CD14-positive monocyte (primary cell): ENCODE results near the gene REN. TPM values are rescaled to one million over a fixed set of nuclear protein-coding genes. Genes with fewer than 3 reads are reported as not detected.

Experiments used
- DNase-seq, 3 donors: peaks; one replicate each; pipeline ENCODE4 v3.0.0-alpha.2; 2011 to 2022
- H2AFZ ChIP-seq: 2 replicates; pipeline ENCODE4 v1.6.0; 2012; ENCODE audit warnings: mild to moderate bottlenecking, low read depth, low read length, inconsistent platforms; ENCODE audit not compliant: insufficient read depth, poor library complexity, severe bottlenecking
- H3K27ac ChIP-seq, 2 donors: 1 replicate in 1 of 2; 2 replicates in 1 of 2; pipeline ENCODE4 v1.5.1; 2012 to 2013; ENCODE audit warnings: low read length in 2 of 2, control low read depth in 1 of 2, inconsistent platforms in 1 of 2, low read depth in 1 of 2, mild to moderate bottlenecking in 1 of 2
- H3K27me3 ChIP-seq, 2 donors: one replicate each; pipeline versions ENCODE4 v1.6.0 to v1.6.1; 2011 to 2013; ENCODE audit warnings: low read length in 2 of 2; ENCODE audit not compliant: control insufficient read depth in 2 of 2, insufficient read depth in 2 of 2
- H3K36me3 ChIP-seq, 2 donors: replicated peaks in 1 of 2; 1 replicate in 1 of 2; 2 replicates in 1 of 2; pipeline versions ENCODE4 v1.5.1 to v1.6.1; 2012 to 2013; ENCODE audit warnings: low read length in 2 of 2, control low read depth in 1 of 2, inconsistent platforms in 1 of 2, mild to moderate bottlenecking in 1 of 2; ENCODE audit not compliant: insufficient read depth in 2 of 2, control insufficient read depth in 1 of 2
- H3K4me1 ChIP-seq, 2 donors: 1 replicate in 1 of 2; 2 replicates in 1 of 2; pipeline versions ENCODE4 v1.5.1 to v1.6.1; 2012 to 2013; ENCODE audit warnings: low read length in 2 of 2, control low read depth in 1 of 2, inconsistent platforms in 1 of 2, mild to moderate bottlenecking in 1 of 2, moderate library complexity in 1 of 2; ENCODE audit not compliant: insufficient read depth in 2 of 2, control insufficient read depth in 1 of 2
- H3K4me2 ChIP-seq: replicated peaks from 2 replicates; pipeline ENCODE3; 2012; ENCODE audit warnings: low read length, moderate library complexity, mild to moderate bottlenecking; ENCODE audit not compliant: poor library complexity, severe bottlenecking; ENCODE audit errors: extremely low read depth
- H3K4me3 ChIP-seq, 3 experiments: fragments of 200-600 bp in 1 of 3; sonication (generic) in 1 of 3; replicated peaks in 1 of 3; 1 replicate in 2 of 3; 2 replicates in 1 of 3; pipeline ENCODE4 v1.5.1; 2011 to 2013; ENCODE audit warnings: low read length in 3 of 3, mild to moderate bottlenecking in 3 of 3, control low read depth in 2 of 3, low read depth in 2 of 3, inconsistent platforms in 1 of 3, moderate library complexity in 1 of 3
- H3K79me2 ChIP-seq: 2 replicates; pipeline ENCODE4 v1.6.0; 2012; ENCODE audit warnings: mild to moderate bottlenecking, control low read depth, inconsistent platforms, low read length, moderate library complexity; ENCODE audit not compliant: insufficient read depth
- H3K9ac ChIP-seq: 2 replicates; pipeline ENCODE4 v1.6.0; 2017; ENCODE audit warnings: low read length, mild to moderate bottlenecking; ENCODE audit not compliant: insufficient read depth, poor library complexity, severe bottlenecking
- H3K9me3 ChIP-seq, 2 donors: replicated peaks in 1 of 2; 1 replicate in 1 of 2; 2 replicates in 1 of 2; pipeline versions ENCODE4 v1.5.1 to v1.6.1; 2012 to 2013; ENCODE audit warnings: low read length in 2 of 2, control low read depth in 1 of 2; ENCODE audit not compliant: control insufficient read depth in 1 of 2, insufficient read depth in 1 of 2
- H4K20me1 ChIP-seq: 2 replicates; pipeline ENCODE4 v1.6.0; 2012; ENCODE audit warnings: mild to moderate bottlenecking, low read length, control low read depth, moderate library complexity; ENCODE audit not compliant: insufficient read depth
- H3K27ac Mint-ChIP-seq, 7 donors: one replicate each; pipeline ENCODE4 v1.8.0; 2020; ENCODE audit warnings: mild to moderate bottlenecking in 7 of 7, mixed read lengths in 7 of 7, moderate library complexity in 6 of 7, inconsistent platforms in 2 of 7
- H3K27me3 Mint-ChIP-seq, 3 donors: one replicate each; pipeline ENCODE4 v1.8.0; 2021 to 2022; ENCODE audit warnings: low read depth in 3 of 3, mild to moderate bottlenecking in 3 of 3, mixed read lengths in 3 of 3, moderate library complexity in 3 of 3, inconsistent platforms in 1 of 3
- H3K36me3 Mint-ChIP-seq, 2 donors: one replicate each; pipeline ENCODE4 v1.8.0; 2020; ENCODE audit warnings: mixed read lengths in 2 of 2, inconsistent platforms in 1 of 2, mild to moderate bottlenecking in 1 of 2
- H3K4me1 Mint-ChIP-seq: one replicate; pipeline ENCODE4 v1.8.0; 2020; ENCODE audit warnings: mild to moderate bottlenecking, mixed read lengths
- H3K4me3 Mint-ChIP-seq, 2 donors: one replicate each; pipeline ENCODE4 v1.8.0; 2020; ENCODE audit warnings: mild to moderate bottlenecking in 2 of 2, mixed read lengths in 2 of 2, moderate library complexity in 1 of 2
- H3K9me3 Mint-ChIP-seq, 7 donors: one replicate each; pipeline ENCODE4 v1.8.0; 2020 to 2022; ENCODE audit warnings: mixed read lengths in 7 of 7, mild to moderate bottlenecking in 6 of 7, moderate library complexity in 6 of 7, inconsistent platforms in 2 of 7
- WGBS: methylation state at CpG from one replicate; pipeline ENCODE4 v1.1.5; 2013; ENCODE audit warnings: missing lambda C conversion rate; ENCODE audit not compliant: insufficient coverage; 5-methylcytosine and 5-hydroxymethylcytosine counted together
- intact Hi-C, 2 donors: fragments of 100-400 bp; cut with micrococcal nuclease; formaldehyde crosslinking; loops; one replicate each; pipeline versions ENCODE4 v1.15.0 to v1.15.1; 2023
- polyA plus RNA-seq, 3 donors: library from polyadenylated mRNA; depleted of rRNA in 1 of 3; unstranded in 2 of 3; stranded (reverse) in 1 of 3; fragments of 300-500 nt in 2 of 3; fragments of >200 nt in 1 of 3; fragmentation: Illumina TruSeq in 2 of 3; gene quantifications; 1 replicate in 2 of 3; 2 replicates in 1 of 3; pipeline ENCODE4 v1.2.3, GENCODE V29; 2012 to 2021
- TF ChIP-seq, protein P1 (sequence below): fragments of 200-600 bp; IDR thresholded peaks from one replicate; pipeline ENCODE4 v1.8.0; 2022; ENCODE audit warnings: antibody characterized with exemption, mild to moderate bottlenecking

The REN gene
- polyA plus RNA-seq, 3 donors = not detected

- TF ChIP-seq, protein P1, sequence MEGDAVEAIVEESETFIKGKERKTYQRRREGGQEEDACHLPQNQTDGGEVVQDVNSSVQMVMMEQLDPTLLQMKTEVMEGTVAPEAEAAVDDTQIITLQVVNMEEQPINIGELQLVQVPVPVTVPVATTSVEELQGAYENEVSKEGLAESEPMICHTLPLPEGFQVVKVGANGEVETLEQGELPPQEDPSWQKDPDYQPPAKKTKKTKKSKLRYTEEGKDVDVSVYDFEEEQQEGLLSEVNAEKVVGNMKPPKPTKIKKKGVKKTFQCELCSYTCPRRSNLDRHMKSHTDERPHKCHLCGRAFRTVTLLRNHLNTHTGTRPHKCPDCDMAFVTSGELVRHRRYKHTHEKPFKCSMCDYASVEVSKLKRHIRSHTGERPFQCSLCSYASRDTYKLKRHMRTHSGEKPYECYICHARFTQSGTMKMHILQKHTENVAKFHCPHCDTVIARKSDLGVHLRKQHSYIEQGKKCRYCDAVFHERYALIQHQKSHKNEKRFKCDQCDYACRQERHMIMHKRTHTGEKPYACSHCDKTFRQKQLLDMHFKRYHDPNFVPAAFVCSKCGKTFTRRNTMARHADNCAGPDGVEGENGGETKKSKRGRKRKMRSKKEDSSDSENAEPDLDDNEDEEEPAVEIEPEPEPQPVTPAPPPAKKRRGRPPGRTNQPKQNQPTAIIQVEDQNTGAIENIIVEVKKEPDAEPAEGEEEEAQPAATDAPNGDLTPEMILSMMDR = no peak
- no peaks in the 10 kb centered on the region for H3K4me1 ChIP-seq
- no peaks in the 10 kb centered on the region for H3K27me3 ChIP-seq
- Mint-ChIP-seq H3K27ac (no peak overlapping the region), H3K27me3 (peaks cover 0 to 3% (median 1%) of the 10 kb centered on the region in 3 donors), H3K4me3 (no peak overlapping the region), H3K4me1 (peaks cover 4% of the 10 kb centered on the region), H3K36me3 (no peaks in the 10 kb centered on the region), H3K9me3 (peaks cover 10 to 33% (median 26%) of the 10 kb centered on the region in 7 donors)
- H3K9me3 ChIP-seq = peaks cover 18 to 26% of the 10 kb centered on the region in 2 donors
- no peaks in the 10 kb centered on the region for H3K79me2 ChIP-seq
- no peaks in the 10 kb centered on the region for H4K20me1 ChIP-seq
- peak in 1 of 3 donors; percentile 30 for DNase-seq
- WGBS = no CpG with 5 or more reads among the region's 4 CpGs
- H2AFZ ChIP-seq = no peak overlapping the region
- no peaks in the 10 kb centered on the region for H3K36me3 ChIP-seq
- H3K9ac ChIP-seq = no peak overlapping the region
- no peak overlapping the region for H3K27ac ChIP-seq
- intact Hi-C loops = no loop called here
- H3K4me3 ChIP-seq = no peak overlapping the region
- H3K4me2 ChIP-seq = no peak overlapping the region
These were observed 5.6 kb upstream of the REN start for GRCh38 chr1:204171751-204172178.

DNA sequence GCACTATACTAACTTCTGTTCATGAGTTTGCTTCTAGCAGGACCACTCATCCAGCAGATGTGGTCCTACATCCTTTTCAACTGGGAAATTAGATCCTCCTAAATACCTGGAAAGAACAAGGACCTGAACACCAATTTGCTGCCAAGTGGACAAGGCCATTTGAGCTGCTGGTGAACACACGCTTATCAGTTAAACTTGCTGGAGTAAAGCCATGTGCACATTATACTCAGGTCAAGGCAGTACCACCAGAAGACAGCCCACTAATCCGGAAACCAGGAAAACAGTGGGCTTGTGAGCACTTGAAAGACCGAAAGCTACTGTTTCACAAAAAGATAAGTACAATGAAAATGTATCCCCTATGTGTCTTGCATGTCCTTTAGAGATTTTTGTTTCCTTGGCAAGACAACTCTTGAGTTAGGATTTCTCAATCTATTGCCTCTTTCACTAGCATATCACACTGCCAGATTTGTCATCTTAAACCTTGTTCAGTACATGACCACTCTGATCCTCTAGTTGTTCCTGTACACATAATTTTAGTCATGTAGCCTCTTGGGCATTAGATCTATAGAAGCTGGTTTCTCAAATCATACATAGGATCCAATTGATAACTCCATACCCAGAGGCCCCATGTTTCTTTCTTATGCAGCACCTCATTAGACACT, 4.5 kb upstream of the REN start:
- H3K36me3 ChIP-seq = no peaks in the 10 kb centered on the region
- peaks cover 1 to 6% (median 3%) of the 10 kb centered on the region in 3 donors for H3K27me3 Mint-ChIP-seq
- no peaks in the 10 kb centered on the region for H3K4me1 ChIP-seq
- H3K4me3 Mint-ChIP-seq = no peak overlapping the region
- H3K9me3 ChIP-seq = peaks cover 18 to 26% of the 10 kb centered on the region in 2 donors
- no peaks in the 10 kb centered on the region for H3K36me3 Mint-ChIP-seq
- no peaks in the 10 kb centered on the region for H3K27me3 ChIP-seq
- TF ChIP-seq, protein P1 = no peak
- H3K9ac ChIP-seq = no peak overlapping the region
- peaks cover 4% of the 10 kb centered on the region for H3K4me1 Mint-ChIP-seq
- no peak for DNase-seq
- intact Hi-C loops = no loop called here
- peaks cover 10 to 33% (median 26%) of the 10 kb centered on the region in 7 donors for H3K9me3 Mint-ChIP-seq
- H3K27ac Mint-ChIP-seq = no peak overlapping the region
- no peak overlapping the region for H3K4me2 ChIP-seq
- 100% methylated on average over 2 of the region's 3 CpGs for WGBS
- no peak overlapping the region for H3K4me3 ChIP-seq
- no peaks in the 10 kb centered on the region for H3K79me2 ChIP-seq
- no peak overlapping the region for H3K27ac ChIP-seq
- no peaks in the 10 kb centered on the region for H4K20me1 ChIP-seq
- no peak overlapping the region for H2AFZ ChIP-seq
